GM19193 (cell line): ENCODE data around the gene NEU2.

ENCODE experiments used
- POLR2A ChIP-seq: IDR thresholded peaks from 4 replicates; pipeline ENCODE4 v1.6.1; 2011; ENCODE audit not compliant: insufficient read depth, insufficient read length; ENCODE audit errors: extremely low read depth

Gene NEU2

GRCh38 chr2:233032551-233033320, at the start of gene NEU2:
NEU2 (plus strand) TSS chr2:233032672; CDS start chr2:233032672, 0 bp downstream.
- TF ChIP-seq POLR2A: no peak

GRCh38 chr2:232982926-232983668, 49.4 kb upstream of the NEU2 start:
- no peak for TF ChIP-seq POLR2A

- TF ChIP-seq POLR2A: no peak
These were observed 48.8 kb upstream of the NEU2 start for GRCh38 chr2:232983669-232984140.

GRCh38 chr2:232984451-232985207, 47.8 kb upstream of the NEU2 start:
- TF ChIP-seq POLR2A: no peak

GRCh38 chr2:232986155-232986554, 46.3 kb upstream of the NEU2 start:
- TF ChIP-seq POLR2A: no peak

- TF ChIP-seq POLR2A: no peak
These were observed 39.1 kb upstream of the NEU2 start for GRCh38 chr2:232993231-232993821.

- TF ChIP-seq POLR2A: no peak
These were observed 38.0 kb upstream of the NEU2 start for GRCh38 chr2:232994446-232994845.

- TF ChIP-seq POLR2A: no peak
These were observed 34.5 kb upstream of the NEU2 start for GRCh38 chr2:232997749-232998665.

- TF ChIP-seq POLR2A: no peak
These were observed 33.8 kb upstream of the NEU2 start for GRCh38 chr2:232998666-232998985.

GRCh38 chr2:232999354-232999753, 33.1 kb upstream of the NEU2 start:
- TF ChIP-seq POLR2A: no peak

GRCh38 chr2:233000886-233001750, 31.4 kb upstream of the NEU2 start:
- no peak for TF ChIP-seq POLR2A

GRCh38 chr2:233002829-233003657, 29.4 kb upstream of the NEU2 start:
- no peak for TF ChIP-seq POLR2A
